Activated CD4-positive, alpha-beta T cell treated with anti-CD3 and anti-CD28 coated beads for 24 hours (primary cell): ENCODE data around the gene ADAM12.

Source experiments
- DNase-seq, 2 donors: peaks; one replicate each; pipeline ENCODE4 v3.0.0-alpha.2; 2020; ENCODE audit warnings: low read depth in 2 of 2

ADAM12 gene

GRCh38 chr10:126153711-126154628, 234.3 kb downstream of the ADAM12 start:
- no peak for DNase-seq

DNA sequence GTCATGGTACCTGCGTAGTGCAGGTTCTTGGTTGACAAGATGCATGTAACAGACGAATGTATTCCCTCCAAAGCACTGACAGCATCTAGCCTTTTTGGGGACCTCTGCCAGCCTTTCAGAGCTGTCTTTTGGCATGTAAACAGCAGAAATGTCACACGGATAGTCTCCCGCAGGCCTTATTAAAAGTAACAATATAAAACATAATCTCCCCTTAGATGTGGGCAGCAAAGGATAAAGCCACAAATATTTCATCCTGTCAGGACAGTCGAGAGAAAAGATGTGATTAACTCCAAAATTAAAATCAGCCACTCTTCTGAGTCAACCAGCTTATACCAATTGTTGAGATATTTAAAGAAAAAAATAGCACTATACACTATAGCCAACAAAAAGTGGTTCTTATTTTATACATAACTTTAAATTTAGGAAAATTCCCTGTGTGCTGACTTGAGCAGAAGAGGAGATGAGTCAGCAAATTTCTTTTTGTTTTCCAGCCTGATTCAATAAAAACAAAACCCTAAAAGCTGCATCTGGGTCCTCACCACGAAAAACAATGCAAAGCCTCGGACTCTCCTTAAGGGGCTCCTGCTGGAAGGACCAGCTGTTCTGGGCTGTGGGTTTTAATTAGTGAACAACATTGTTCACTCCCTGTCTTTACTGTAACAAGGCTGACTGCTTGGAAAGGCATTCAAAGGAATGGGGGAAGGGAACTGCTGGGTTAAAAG, 240.2 kb downstream of the ADAM12 start:
- DNase-seq: no peak

DNA sequence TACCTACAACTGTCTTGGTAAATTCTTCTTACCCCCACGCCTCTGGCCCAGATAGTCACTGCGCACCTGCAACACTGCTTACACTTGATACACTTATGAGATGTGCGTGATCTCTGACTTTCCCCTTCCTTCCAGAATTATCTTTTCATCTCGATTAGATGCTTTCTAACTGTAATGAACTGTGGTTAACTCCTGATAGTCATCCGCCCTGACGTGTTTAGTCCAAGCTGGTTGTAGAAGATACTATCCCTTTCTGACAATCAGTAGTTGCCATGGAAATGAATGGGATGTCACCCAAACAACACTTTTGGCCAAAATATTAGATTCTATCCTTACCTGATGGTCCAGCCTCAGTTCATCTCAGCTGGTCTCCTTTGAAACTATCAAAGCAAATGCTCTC, 241.5 kb downstream of the ADAM12 start:
- DNase-seq: no peak

DNA sequence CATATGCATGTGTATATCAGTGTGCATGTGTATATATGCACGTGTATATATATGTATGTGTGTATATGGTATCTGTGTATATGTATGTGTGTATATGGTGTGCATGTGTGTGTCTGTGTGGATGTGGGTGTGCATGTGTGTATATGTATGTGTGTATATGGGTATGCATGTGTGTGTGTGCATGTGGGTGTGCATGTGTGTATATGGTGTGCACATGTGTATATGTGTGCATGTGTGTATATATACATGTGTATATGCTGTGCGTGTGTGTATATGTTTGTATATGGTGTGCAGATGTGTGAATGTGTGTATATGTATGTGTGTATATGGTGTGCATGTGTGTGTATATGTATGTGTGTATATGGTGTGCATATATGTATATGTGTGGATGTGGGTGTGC, 245.2 kb downstream of the ADAM12 start:
- DNase-seq: no peak

DNA sequence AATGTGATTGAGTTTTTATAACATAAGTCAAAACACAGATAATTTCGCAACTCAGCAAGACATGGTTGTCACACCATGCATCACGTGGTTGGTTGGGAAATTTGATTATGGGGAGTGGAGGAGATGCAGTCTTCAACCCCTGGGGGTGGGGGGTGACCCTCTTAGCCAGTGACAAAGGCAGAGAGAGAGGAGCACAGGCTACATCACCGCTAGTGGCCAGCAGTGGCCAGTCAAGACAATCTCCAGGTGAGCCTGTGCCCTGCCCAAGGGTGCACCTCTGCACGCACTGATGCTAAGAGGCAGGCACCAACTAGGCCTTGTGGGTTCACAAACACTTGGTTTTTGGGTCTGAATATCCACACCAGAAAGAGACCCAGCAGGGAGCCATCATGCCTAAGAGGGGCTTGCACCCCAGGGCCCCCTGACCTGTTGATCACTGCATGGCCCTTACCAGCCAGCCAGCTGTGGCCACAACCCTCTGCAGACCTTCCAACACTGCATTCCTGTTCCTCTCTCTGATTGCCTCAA, 247.5 kb downstream of the ADAM12 start:
- DNase-seq: no peak

DNA sequence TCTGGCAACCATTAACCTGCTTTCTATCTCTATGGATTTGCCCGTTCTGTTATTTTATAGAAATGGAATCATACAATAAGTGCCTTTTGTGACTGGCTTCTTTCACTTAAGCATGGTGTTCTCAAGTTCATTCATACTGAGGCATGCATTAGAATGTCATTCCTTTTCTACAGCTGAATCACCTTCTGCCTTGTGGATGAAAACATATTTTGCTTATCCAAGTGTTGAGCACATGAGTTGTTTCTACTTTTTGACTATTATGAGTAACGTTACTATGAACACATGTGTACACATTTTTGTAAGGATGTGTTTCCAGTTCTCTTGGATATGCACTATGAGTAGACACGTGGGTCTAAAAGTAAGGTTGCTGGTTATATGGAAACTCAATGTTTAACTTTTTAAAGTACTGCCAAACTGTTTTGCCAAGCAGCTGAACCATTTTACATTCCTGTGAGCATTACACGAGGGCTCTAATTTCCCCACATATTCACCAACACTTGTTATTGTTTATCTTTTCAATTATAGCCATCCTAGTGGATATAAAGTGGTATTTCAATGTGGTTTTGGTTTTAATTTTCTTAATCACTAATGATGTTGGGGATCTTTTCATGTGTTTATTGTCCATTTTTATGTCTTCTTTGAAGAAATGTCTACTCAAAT, 250.6 kb downstream of the ADAM12 start:
- DNase-seq: no peak

DNA sequence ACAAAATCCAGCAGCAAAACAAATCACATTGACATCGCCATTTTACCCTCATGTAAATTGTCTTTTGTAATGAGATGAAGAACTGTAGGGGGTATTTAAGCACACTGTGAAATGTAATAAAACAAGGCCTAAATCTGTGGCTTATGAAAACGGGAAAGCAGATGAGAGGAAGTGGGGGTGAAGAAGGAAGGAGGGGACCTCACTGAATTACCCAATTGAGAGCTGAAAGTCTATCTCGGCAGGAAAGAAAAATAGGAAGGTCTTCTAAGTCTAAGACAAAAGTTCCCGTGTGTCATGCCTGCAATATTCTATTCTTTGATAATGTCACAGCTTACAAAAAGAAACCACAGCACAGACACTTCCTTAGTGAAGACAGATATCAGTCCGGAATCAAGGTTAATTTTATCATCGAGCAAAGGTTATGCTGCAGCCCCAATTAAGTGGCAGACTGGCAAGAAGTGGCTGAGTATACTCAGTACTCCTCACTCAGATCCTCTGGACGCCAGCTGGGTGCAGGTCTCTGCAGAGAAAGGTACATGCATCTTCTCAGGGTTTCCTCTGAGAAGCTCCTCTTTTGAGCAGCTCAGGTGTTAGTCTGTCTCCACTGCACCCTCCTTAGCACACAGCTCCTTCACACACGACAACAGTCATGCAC, 252.2 kb downstream of the ADAM12 start:
- no peak for DNase-seq

DNA sequence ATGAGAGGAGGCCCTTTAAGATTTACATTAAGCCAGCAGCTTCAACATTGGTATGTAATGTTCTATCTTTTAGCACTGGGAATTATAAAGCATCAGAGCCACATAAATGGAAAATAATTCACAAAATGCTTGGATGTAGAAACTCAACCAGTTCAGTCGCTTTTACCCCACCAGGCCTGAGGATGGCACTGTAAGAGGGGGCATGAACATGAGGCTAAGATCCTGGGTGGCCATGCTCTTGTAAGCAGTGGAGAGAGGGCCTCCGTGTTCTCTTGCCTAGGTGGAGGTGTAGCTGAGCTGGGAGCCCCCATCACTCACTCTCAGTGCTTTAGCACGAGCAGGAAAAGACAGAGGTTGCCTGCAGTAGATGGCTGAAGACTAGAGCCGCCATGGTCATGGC, 253.1 kb downstream of the ADAM12 start:
- DNase-seq: no peak

DNA sequence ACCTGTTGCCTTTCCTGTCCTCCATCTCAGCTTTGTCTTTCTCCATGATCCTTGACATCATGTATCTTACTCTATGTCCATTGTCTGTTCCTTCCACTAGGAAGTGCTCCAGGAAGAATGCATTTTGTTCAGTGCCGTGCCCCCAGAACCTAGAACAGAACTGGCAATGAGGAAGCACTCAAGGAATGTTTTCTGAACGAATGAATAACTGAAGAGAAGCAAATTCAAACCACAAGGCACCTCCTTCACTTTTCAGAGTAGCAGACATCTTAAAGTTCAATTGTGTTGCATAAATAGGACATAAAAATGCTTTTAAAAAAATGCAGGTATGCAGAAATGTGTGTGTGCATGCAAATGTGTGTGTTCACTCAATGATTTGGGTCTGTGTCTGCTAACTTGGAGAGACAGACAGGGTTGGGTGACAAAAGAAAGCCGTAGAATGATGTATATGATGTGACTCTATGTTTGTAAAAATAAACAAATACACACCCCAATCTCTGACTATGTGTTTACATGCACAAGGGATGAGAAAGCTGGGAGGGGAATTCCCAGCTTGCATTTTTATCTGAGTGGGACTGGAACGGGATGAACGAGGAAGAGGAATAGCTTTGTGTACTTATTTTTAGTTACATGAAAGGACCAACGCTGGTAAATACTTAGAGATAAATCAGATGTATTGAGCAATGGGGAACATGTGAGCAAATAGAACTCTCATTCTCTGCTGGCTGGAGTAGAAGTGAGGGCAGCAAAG, 254.2 kb downstream of the ADAM12 start:
- DNase-seq: no peak

DNA sequence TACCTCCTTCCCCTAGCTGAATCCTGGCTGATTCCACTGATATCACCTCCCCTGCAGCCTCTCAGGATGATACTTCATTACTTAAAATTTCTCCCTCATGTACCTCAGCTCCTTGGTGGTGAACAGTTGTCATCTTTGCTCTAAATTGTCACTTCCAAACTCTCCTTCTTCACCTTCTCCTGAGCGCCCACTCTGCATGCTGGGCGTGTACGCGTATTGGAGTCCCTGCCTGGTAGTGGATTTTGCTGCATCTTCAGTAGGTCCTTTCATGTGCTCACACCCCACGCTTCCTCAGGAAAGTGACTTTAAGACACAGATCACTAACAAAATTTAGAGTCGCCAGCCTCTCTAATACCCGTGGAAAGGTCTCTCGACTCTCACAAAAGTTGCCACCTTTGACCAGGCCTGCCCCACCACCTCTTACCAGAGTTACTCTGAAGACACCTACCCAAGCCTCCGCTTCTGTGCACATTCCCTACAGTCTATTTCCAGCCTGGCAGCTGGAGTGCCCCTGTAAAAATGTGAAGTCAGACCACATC, 255.1 kb downstream of the ADAM12 start:
- no peak for DNase-seq

GRCh38 chr10:126131341-126131740, 256.9 kb downstream of the ADAM12 start:
- no peak for DNase-seq

- no peak for DNase-seq
These were observed 258.0 kb downstream of the ADAM12 start for GRCh38 chr10:126130271-126130710.

- no peak for DNase-seq
These were observed 259.3 kb downstream of the ADAM12 start for GRCh38 chr10:126129026-126129425.

DNA sequence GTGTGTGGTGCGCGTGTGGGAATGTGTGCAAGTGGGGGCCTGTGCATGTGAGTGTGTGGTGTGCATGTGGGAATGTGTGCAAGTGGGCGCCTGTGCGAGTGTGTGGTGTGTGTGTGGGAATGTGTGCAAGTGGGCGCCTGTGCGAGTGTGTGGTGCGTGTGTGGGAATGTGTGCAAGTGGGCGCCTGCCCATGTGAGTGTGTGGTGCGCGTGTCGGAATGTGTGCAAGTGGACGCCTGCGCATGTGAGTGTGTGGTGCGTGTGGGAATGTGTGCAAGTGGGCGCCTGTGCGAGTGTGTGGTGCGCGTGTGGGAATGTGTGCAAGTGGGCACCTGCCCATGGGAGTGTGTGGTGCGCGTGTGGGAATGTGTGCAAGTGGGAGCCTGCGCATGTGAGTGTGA, 259.7 kb downstream of the ADAM12 start:
- DNase-seq: no peak

DNA sequence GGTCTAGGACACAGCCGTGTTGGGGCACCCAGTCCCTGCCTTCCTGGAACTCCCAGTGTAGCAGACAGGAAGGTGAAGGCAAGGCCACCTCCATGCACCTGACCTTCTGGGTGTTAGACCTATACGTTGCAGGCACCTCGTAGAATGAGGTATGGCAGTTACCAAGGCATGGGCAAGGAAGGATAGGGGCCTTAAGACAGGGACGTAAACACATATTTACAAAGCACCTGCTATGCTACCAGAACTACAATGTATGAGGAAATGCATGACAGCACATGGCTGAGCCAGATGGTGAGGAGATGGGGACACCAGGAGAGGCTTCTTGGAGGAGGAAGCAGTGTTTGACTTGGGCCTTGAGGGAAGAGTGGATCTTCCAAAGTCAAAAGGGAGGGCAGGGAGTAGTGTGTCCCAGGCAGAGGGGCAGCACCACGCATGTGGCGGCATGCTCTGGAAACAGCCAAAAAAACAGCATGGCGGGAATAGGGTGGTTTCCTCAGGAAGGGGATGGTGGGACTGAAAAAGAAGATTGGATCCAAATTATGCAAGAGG, 260.7 kb downstream of the ADAM12 start:
- no peak for DNase-seq

DNA sequence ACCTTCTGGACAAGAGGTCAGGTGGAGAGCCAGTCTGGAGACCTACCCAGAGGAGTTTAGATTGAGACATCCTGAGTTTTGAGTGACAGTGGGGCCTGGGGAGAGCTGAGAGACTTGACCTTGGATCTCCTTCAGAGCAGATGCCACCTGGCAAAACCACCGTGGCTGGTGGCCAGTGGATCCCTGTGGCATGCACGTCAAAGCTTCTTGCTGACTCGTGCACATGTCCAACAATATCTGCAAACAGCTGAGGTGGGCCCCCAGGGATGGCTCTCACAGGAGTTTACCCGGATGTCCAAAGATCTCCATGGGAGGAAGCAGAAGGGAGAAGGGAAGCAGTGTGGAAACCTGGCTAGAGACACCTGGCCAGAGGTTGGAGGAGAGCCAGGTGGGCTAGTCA, 261.4 kb downstream of the ADAM12 start:
- no peak for DNase-seq

DNA sequence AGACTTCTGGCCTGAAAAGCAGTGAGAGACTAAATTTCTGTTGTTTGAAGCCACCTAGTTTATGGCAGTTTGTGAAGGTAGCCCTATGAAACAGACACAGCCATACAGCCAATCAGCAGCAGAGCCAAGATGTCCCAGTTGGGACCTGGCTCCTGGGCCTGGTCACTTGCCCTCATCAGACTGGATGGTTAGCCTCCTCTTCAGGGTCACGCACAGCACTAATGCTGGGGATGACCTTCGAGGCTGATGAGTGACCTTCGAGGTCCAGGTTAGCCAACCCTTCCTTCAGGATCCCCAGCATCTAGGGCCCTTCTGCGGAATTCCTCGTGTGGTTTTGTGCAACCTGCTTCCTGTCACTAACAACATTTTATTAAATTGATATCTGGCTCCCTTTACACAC, 262.3 kb downstream of the ADAM12 start:
- no peak for DNase-seq

- DNase-seq: no peak
These were observed 263.5 kb downstream of the ADAM12 start for GRCh38 chr10:126124668-126125349.

DNA sequence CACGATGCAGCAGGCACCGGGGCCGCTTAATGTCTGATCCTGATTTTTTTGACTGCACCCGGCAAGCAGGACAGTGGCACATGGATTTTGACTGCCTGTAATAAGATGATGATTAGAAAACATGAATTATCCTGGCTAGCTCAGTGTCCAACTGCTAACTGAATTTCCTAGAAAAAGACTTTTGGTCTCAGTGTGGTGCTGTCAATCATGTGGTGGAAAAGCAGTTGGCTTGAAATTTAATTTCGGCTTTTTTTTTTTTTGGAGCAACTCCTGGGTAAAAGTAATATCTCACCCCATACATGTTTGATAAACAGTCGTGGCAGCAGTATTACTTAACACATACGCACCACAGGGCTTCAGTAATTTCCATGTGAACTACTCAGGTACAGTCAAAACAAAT, 264.2 kb downstream of the ADAM12 start:
- DNase-seq: no peak

GRCh38 chr10:126123466-126123865, 264.8 kb downstream of the ADAM12 start:
- DNase-seq: no peak
